K562 (cell line): ENCODE results near the gene WDR45. TPM values are rescaled to one million over a fixed set of nuclear protein-coding genes. Genes with fewer than 3 reads are reported as not detected.

Experiments
- CEBPZ ChIP-seq: fragments of 150-350 bp; IDR thresholded peaks from 2 replicates; pipeline ENCODE4 v1.6.1; 2014; ENCODE audit warnings: low read depth, mild to moderate bottlenecking, low read length, borderline replicate concordance
- EGR1 ChIP-seq: fragments of 450-650 bp; conservative IDR thresholded peaks from 2 replicates; pipeline ENCODE4 v1.6.1; 2017; ENCODE audit warnings: mild to moderate bottlenecking
- ELF1 ChIP-seq: fragments of 200-800 bp; sonication (Bioruptor generic); IDR thresholded peaks from 2 replicates; pipeline ENCODE4 v1.6.1; 2016; ENCODE audit warnings: missing genetic modification characterization, missing compliant biosample characterization
- ELF4 ChIP-seq: fragments of 450-650 bp; formaldehyde crosslinking; IDR thresholded peaks from 2 replicates; pipeline ENCODE4 v1.4.0; 2022; ENCODE audit warnings: missing genetic modification characterization
- FUS ChIP-seq: fragments of 200-400 bp; formaldehyde crosslinking; optimal IDR thresholded peaks from 2 replicates; pipeline ENCODE3; 2017; ENCODE audit warnings: low read depth, low read length
- GTF2E2 ChIP-seq: fragments of 200-800 bp; sonication (Bioruptor generic); IDR thresholded peaks from 2 replicates; pipeline ENCODE4 v1.6.1; 2016; ENCODE audit warnings: missing genetic modification characterization, missing compliant biosample characterization
- GTF3C2 ChIP-seq: IDR thresholded peaks from 3 replicates; pipeline ENCODE4 v1.6.1; 2011; ENCODE audit warnings: borderline replicate concordance, mild to moderate bottlenecking, moderate library complexity; ENCODE audit not compliant: insufficient read length; ENCODE audit errors: extremely low read depth
- HMBOX1 ChIP-seq: sonication (generic); IDR thresholded peaks from 2 replicates; pipeline ENCODE4 v1.6.1; 2016
- MXI1 ChIP-seq: IDR thresholded peaks from 2 replicates; pipeline ENCODE4 v1.6.1; 2011; ENCODE audit warnings: low read depth, mild to moderate bottlenecking, improper control_type of control experiment, low read length
- NFE2 ChIP-seq: IDR thresholded peaks from 2 replicates; pipeline ENCODE4 v1.6.1; 2014; ENCODE audit warnings: antibody characterized with exemption, low read depth
- PHF20 ChIP-seq: fragments of 450-650 bp; IDR thresholded peaks from 2 replicates; pipeline ENCODE4 v1.6.1; 2018; ENCODE audit not compliant: partially characterized antibody
- PHF8 ChIP-seq: fragments of 200-600 bp; sonication (generic); IDR thresholded peaks from 2 replicates; pipeline ENCODE4 v1.6.1; 2012; ENCODE audit warnings: mixed run types, mild to moderate bottlenecking, inconsistent platforms, low read length, moderate library complexity, borderline replicate concordance
- PRMT5 ChIP-seq: sonication (generic); formaldehyde crosslinking; IDR thresholded peaks from 2 replicates; pipeline ENCODE4 v1.5.0; 2020; ENCODE audit warnings: missing genetic modification reagents
- SIX5 ChIP-seq, 2 experiments: IDR thresholded peaks; 2 replicates each; pipeline ENCODE4 v1.6.1; 2011; ENCODE audit warnings: low read length in 2 of 2, borderline replicate concordance in 1 of 2, low read depth in 1 of 2, mild to moderate bottlenecking in 1 of 2, moderate library complexity in 1 of 2; ENCODE audit not compliant: insufficient read depth in 1 of 2
- SLC30A9 ChIP-seq: fragments of 250-450 bp; sonication (Bioruptor Pico); IDR thresholded peaks from 2 replicates; pipeline ENCODE4 v1.8.0; 2022; ENCODE audit warnings: mild to moderate bottlenecking, moderate library complexity
- XRCC5 ChIP-seq: fragments of 200-400 bp; formaldehyde crosslinking; IDR thresholded peaks from 2 replicates; pipeline ENCODE4 v1.6.1; 2017; ENCODE audit warnings: low read depth, mild to moderate bottlenecking, low read length
- ZFP36 ChIP-seq: fragments of 150-350 bp; IDR thresholded peaks from 2 replicates; pipeline ENCODE4 v1.6.1; 2018; ENCODE audit warnings: low read length, low read depth; ENCODE audit not compliant: partially characterized antibody
- ZNF263 ChIP-seq: sonication (generic); formaldehyde crosslinking; IDR thresholded peaks from 2 replicates; pipeline ENCODE4 v1.8.0; 2022; ENCODE audit warnings: mild to moderate bottlenecking, missing genetic modification reagents, borderline replicate concordance
- polyA plus RNA-seq, 8 experiments: library from polyadenylated mRNA; depleted of rRNA in 4 of 8; stranded (reverse) in 5 of 8; unstranded in 3 of 8; fragments of >200 nt; fragmentation: Nextera tagmentation in 2 of 8; fragmentation: Illumina TruSeq in 1 of 8; extraction: Ambion mirVana in 2 of 8; extraction: Trizol in 1 of 8; gene quantifications; 2 replicates each; pipeline versions ENCODE4 v1.2.1 to v1.2.3, GENCODE V29; 2011 to 2014; ENCODE audit warnings: inconsistent platforms in 1 of 8, missing spikeins in 1 of 8
- total RNA-seq, 7 experiments: library from RNA; depleted of rRNA in 6 of 7; stranded (reverse); fragments of >200 nt in 6 of 7; fragmentation: Illumina TruSeq in 2 of 7; extraction: Trizol in 2 of 7; gene quantifications; 2 replicates each; pipeline versions ENCODE4 v1.2.1 to v1.2.3, GENCODE V29; 2011 to 2021; ENCODE audit warnings: low replicate concordance in 1 of 7
- TF ChIP-seq, protein P1 (sequence below): sonication (generic); formaldehyde crosslinking; IDR thresholded peaks from 2 replicates; pipeline ENCODE4 v1.8.0; 2022; ENCODE audit warnings: missing genetic modification reagents, mild to moderate bottlenecking, borderline replicate concordance

Gene WDR45
- total and polyA plus RNA-seq, 9 of the 15 experiments (the other 6 are each of a cell fraction or from before 2014, with no cell fraction given): 19.4 to 136 (median 59.7) TPM

DNA sequence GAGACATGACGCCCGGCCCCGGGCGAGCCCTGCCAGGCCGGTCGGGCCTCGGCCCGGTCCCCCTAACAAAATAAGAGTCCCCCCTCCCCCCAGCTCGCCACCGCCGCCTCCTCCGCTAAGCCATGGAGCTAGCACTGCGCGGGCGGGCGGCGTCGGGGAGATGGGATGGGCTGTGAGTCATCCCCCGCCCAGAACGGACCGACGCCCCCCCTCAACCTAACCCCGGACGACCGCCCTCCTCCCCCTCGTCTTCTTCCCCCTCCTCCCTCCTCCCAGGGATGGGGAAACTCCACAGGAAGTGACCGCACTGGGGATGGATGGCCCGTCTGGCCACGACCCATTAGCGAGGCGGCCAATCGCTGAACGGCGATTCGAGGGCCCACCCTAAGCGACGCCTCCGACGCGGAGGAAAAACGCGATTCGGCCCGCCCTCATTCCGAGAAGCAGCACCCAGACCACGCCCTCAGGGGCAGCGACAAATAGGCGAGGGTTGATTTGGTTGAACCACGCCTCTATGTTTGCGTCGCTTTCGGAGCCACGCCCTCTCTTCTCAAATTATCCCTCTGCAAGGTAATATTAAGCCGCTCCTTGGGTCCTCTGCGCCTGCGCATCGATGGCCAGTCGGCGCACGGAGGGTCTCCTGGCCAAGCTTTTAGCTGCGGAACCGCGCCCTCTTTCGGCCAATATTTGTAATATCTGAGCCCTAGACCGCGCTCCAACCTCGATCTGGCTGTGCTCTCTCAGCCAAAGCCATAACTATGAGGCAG, 36.3 kb downstream of the WDR45 start, which contains the start of gene TFE3 (continued):
- no peak for TF ChIP-seq MXI1
- TF ChIP-seq PRMT5: no peak
- peak; percentile 98 for TF ChIP-seq ZNF263 (CRISPR knock-in tag)
- TF ChIP-seq ZFP36: peak; percentile 78
- no peak for TF ChIP-seq CEBPZ
- no peak for TF ChIP-seq NFE2
- TF ChIP-seq GTF2E2 (tag): no peak
- TF ChIP-seq PHF8: no peak
- peak; percentile 94 for TF ChIP-seq EGR1
- TF ChIP-seq FUS: no peak
- no peak for TF ChIP-seq ELF1
- TF ChIP-seq PHF20: no peak
- TF ChIP-seq ELF4 (CRISPR knock-in tag): no peak
- TF ChIP-seq SLC30A9 (CRISPR knock-in tag): no peak
- TF ChIP-seq XRCC5: no peak
- no peak for TF ChIP-seq HMBOX1
- TF ChIP-seq, protein P1, sequence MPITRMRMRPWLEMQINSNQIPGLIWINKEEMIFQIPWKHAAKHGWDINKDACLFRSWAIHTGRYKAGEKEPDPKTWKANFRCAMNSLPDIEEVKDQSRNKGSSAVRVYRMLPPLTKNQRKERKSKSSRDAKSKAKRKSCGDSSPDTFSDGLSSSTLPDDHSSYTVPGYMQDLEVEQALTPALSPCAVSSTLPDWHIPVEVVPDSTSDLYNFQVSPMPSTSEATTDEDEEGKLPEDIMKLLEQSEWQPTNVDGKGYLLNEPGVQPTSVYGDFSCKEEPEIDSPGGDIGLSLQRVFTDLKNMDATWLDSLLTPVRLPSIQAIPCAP (CRISPR knock-in tag): no peak
- no peak for TF ChIP-seq SIX5 (IDR thresholded peaks at IDR 0.05; ENCODE audit: borderline replicate concordance in 1 of 2, insufficient read depth in 1 of 2, low read depth in 1 of 2, low read length in 2 of 2)
- no peak for TF ChIP-seq GTF3C2
